Measurements from ENCODE around the gene RAD17. TPM values are rescaled to one million over a fixed set of nuclear protein-coding genes. Genes with fewer than 3 reads are reported as not detected.

The RAD17 gene
- total and polyA plus RNA-seq, 4 donors: 6.0 to 14.5 (median 11.8) TPM

DNA sequence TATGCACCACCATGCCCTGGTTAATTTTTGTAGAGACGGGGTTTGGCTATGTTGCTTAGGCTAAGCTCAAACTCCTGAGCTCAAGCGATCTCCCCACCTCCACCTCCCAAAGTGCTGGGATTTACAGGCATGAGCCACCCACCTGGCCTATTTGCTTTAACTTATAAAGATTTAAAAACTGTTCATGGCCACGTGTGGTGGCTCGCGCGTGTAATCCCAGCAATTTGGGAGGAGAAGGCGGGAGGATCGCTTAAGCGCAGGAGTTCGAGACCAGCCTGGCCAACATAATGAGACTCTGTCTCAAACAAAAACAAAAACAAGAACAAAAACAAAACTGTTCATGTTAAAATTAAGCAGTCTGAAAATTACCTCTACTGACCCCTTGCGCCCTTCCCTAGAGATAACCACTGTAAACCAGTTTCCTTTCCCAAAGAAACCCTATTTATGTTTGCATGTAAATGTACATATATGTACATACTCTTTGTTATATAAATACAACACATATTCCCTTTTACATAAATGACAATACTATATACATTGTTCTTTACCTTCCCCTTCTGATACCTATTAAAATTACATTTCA is 1.8 kb upstream of the RAD17 start:
- Histone ChIP-seq H3K4me1 (ENCODE audit: control insufficient read depth in 4 of 4, insufficient read depth in 4 of 4, low read length in 3 of 4) (peaks cover 0 to 22% (median 17%) of the 10 kb centered on the region in 4 donors), H3K27ac (ENCODE audit: low read depth in 1 of 2, low read length in 2 of 2) (no peak overlapping the region), H3K27me3 (ENCODE audit: control insufficient read depth in 4 of 4, insufficient read depth in 4 of 4, low read length in 3 of 4) (no peaks in the 10 kb centered on the region), H3K9ac (ENCODE audit: low read depth in 1 of 2, low read length in 2 of 2) (peak overlapping the region in 1 of 2 donors; percentile 96), H3K4me3 (ENCODE audit: low read depth in 1 of 3, low read length in 3 of 3) (peak overlapping the region in 1 of 3 donors; percentile 82), H3K9me3 (ENCODE audit: control insufficient read depth in 4 of 4, low read length in 3 of 4) (no peaks in the 10 kb centered on the region), H3K36me3 (ENCODE audit: control insufficient read depth in 4 of 4, insufficient read depth in 3 of 4, low read depth in 1 of 4, low read length in 3 of 4) (peaks cover 6 to 26% (median 18%) of the 10 kb centered on the region in 4 donors)
- DNase-seq (ENCODE audit: low spot score): no peak
- no peak for TF ChIP-seq HNF4G (IDR thresholded peaks at IDR 0.05)
- TF ChIP-seq RXRA (IDR thresholded peaks at IDR 0.05): no peak
- TF ChIP-seq FOXA2 (IDR thresholded peaks at IDR 0.05): no peak
- TF ChIP-seq SP1 (IDR thresholded peaks at IDR 0.05): no peak
- TF ChIP-seq REST (IDR thresholded peaks at IDR 0.05): no peak
- TF ChIP-seq YY1 (IDR thresholded peaks at IDR 0.05): no peak
- TF ChIP-seq, protein P1, sequence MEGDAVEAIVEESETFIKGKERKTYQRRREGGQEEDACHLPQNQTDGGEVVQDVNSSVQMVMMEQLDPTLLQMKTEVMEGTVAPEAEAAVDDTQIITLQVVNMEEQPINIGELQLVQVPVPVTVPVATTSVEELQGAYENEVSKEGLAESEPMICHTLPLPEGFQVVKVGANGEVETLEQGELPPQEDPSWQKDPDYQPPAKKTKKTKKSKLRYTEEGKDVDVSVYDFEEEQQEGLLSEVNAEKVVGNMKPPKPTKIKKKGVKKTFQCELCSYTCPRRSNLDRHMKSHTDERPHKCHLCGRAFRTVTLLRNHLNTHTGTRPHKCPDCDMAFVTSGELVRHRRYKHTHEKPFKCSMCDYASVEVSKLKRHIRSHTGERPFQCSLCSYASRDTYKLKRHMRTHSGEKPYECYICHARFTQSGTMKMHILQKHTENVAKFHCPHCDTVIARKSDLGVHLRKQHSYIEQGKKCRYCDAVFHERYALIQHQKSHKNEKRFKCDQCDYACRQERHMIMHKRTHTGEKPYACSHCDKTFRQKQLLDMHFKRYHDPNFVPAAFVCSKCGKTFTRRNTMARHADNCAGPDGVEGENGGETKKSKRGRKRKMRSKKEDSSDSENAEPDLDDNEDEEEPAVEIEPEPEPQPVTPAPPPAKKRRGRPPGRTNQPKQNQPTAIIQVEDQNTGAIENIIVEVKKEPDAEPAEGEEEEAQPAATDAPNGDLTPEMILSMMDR (IDR thresholded peaks at IDR 0.05; ENCODE audit: low read depth, low read length, missing input control): no peak
- TF ChIP-seq TAF1 (conservative IDR thresholded peaks at IDR 0.05): no peak
- TF ChIP-seq, protein P2, sequence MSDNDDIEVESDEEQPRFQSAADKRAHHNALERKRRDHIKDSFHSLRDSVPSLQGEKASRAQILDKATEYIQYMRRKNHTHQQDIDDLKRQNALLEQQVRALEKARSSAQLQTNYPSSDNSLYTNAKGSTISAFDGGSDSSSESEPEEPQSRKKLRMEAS (IDR thresholded peaks at IDR 0.05): no peak
- TF ChIP-seq ZBTB33 (IDR thresholded peaks at IDR 0.05): no peak
- no peak for TF ChIP-seq NR2F2 (IDR thresholded peaks at IDR 0.05)
- no peak for TF ChIP-seq FOXA1 (IDR thresholded peaks at IDR 0.05)
- TF ChIP-seq JUND (IDR thresholded peaks at IDR 0.05): no peak
- WGBS: 95% methylated on average over 11 of the region's 11 CpGs

DNA sequence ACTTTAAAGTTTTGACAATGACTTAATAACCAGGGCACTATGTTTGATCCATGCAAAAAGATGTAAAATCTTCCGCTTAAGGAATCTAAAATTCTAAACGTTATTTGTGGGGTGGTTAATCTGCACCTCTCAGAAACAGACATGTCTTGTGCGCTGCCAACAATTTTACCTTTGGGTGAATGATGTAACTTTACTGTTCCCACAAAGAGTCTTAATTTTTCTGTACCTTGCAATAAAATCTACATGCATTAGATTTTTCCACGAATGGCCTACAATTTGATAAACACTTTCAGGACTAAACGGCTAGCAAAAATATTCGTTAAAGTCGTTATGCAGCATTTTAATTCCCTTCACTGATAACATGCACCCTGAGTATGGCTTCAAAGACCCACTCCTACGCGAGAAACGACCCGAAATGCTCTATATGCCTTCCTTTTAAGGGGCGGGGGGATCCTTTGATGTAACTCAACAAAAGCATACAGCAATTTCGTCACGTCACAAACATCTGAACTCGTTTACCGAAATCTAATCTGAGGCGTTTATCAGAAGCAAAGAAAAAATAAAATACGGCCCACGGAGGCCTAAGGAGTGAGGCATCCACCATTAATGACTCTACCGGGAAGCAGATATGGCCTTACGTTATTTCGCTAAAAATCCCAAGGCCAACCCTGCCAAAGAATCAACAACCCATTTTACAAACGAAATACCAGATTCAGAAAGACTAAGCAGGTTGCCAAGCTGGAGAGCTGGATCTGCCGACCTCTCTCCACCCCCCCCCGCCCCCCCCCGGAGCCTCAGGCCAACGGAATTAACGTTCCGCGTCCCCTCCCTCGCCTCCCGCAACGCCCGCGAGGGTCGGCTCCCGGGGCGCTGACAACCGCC is 919 bp upstream of the RAD17 start:
- Histone ChIP-seq H3K36me3 (ENCODE audit: control insufficient read depth in 4 of 4, insufficient read depth in 3 of 4, low read depth in 1 of 4, low read length in 3 of 4) (peaks cover 4 to 22% (median 16%) of the 10 kb centered on the region in 4 donors), H3K27ac (ENCODE audit: low read depth in 1 of 2, low read length in 2 of 2) (peak overlapping the region; percentile 78 to 98), H3K9me3 (ENCODE audit: control insufficient read depth in 4 of 4, low read length in 3 of 4) (no peaks in the 10 kb centered on the region), H3K27me3 (ENCODE audit: control insufficient read depth in 4 of 4, insufficient read depth in 4 of 4, low read length in 3 of 4) (no peaks in the 10 kb centered on the region), H3K4me1 (ENCODE audit: control insufficient read depth in 4 of 4, insufficient read depth in 4 of 4, low read length in 3 of 4) (peaks cover 0 to 22% (median 17%) of the 10 kb centered on the region in 4 donors), H3K9ac (ENCODE audit: low read depth in 1 of 2, low read length in 2 of 2) (peak overlapping the region; percentile 87 to 96), H3K4me3 (ENCODE audit: low read depth in 1 of 3, low read length in 3 of 3) (peak overlapping the region; percentile 78 to 95 (median 82))
- WGBS: 3% methylated on average over 39 of the region's 39 CpGs
- TF ChIP-seq, protein P2 (IDR thresholded peaks at IDR 0.05): no peak
- TF ChIP-seq, protein P3, sequence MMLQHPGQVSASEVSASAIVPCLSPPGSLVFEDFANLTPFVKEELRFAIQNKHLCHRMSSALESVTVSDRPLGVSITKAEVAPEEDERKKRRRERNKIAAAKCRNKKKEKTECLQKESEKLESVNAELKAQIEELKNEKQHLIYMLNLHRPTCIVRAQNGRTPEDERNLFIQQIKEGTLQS (IDR thresholded peaks at IDR 0.05): peak; percentile 19
- no peak for TF ChIP-seq TAF1 (conservative IDR thresholded peaks at IDR 0.05)
- no peak for TF ChIP-seq FOXA1 (IDR thresholded peaks at IDR 0.05)
- no peak for DNase-seq (ENCODE audit: low spot score)
